Lower leg skin (tissue), 3 donors: ENCODE measurements around the gene DAD1.

Experiments
- POLR2A ChIP-seq, 2 donors: fragments of 450-650 bp; IDR thresholded peaks; one replicate each; pipeline ENCODE4 v1.6.1; 2016 to 2017; ENCODE audit warnings: antibody characterized with exemption in 2 of 2, mild to moderate bottlenecking in 1 of 2, moderate library complexity in 1 of 2
- TF ChIP-seq, protein P1 (sequence below), 3 donors: fragments of 450-650 bp; IDR thresholded peaks; one replicate each; pipeline ENCODE4 v1.5.1; 2016; ENCODE audit warnings: antibody characterized with exemption in 3 of 3, mild to moderate bottlenecking in 3 of 3, moderate library complexity in 2 of 3

- TF ChIP-seq, protein P1, sequence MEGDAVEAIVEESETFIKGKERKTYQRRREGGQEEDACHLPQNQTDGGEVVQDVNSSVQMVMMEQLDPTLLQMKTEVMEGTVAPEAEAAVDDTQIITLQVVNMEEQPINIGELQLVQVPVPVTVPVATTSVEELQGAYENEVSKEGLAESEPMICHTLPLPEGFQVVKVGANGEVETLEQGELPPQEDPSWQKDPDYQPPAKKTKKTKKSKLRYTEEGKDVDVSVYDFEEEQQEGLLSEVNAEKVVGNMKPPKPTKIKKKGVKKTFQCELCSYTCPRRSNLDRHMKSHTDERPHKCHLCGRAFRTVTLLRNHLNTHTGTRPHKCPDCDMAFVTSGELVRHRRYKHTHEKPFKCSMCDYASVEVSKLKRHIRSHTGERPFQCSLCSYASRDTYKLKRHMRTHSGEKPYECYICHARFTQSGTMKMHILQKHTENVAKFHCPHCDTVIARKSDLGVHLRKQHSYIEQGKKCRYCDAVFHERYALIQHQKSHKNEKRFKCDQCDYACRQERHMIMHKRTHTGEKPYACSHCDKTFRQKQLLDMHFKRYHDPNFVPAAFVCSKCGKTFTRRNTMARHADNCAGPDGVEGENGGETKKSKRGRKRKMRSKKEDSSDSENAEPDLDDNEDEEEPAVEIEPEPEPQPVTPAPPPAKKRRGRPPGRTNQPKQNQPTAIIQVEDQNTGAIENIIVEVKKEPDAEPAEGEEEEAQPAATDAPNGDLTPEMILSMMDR (IDR thresholded peaks at IDR 0.05) = no peak
- no peak for TF ChIP-seq POLR2A (IDR thresholded peaks at IDR 0.05)
Measured at GRCh38 chr14:22588526-22589095, 413 bp downstream of the DAD1 start.
